ENCODE results near the gene APOL2. TPM values are rescaled to one million over a fixed set of nuclear protein-coding genes. Genes with fewer than 3 reads are reported as not detected.

The APOL2 gene
- total and polyA plus RNA-seq, 10 of the 15 experiments (the other 5 are each of a cell fraction or from before 2014, with no cell fraction given) = 4.4 to 39.9 (median 25.0) TPM

DNA sequence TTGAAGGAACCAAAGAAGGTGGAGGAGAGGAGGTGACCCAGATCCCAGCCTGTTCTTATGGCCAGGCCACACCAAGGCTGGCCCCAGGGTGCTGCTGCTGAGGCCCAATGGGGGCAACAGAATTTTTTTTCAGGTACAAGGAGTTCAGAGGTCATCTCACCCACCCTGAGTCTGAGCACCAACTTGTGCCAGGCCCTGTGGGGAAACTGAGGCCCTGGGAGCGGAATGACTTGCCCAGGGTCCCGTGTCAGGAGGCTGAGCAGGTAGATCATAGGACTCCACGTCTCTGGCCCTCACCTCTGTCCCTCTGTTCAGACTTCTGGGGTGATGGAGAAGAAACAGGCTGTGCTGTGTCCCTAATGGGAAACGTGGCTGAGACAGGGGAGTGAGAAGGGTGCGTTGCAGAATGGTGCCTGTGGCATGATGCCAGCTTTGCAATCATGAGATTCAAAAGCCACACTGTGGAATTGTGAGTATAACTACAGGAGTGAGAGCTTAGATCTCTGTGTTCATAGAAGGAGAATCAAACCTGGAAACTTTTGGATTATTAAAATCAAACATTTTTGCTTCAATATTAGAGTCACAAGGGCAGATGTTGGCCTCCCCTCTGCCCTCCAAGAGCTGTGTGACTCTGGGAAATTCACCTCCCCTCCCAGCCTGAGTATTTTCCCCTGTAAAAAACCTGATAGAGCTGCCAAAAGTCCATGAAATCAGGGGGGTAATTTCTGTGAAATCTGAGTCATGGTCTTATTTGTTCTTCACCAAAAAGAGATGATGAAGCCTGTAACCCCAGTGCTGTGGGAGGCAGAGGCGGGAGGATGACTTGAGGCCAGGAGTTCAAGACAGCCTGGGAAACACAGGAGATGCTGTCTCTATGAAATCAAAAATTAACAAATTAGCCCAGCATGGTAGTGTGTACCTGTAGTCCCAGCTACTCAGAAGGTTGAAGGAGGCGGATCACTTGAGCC lies 14.5 kb upstream of the APOL2 start:
- DNase-seq (ENCODE audit: low read depth, low spot score) = no peak
- Histone ChIP-seq H3K27me3 (replicated peaks in 1 of 2; ENCODE audit: control insufficient read depth in 2 of 2, insufficient read depth in 2 of 2, low read length in 1 of 2) (no peaks in the 10 kb centered on the region), H3K9ac (ENCODE audit: control insufficient read depth, insufficient read depth, low read length) (peak overlapping the region; percentile 79), H3K79me2 (ENCODE audit: control insufficient read depth, insufficient read depth, low read length) (peaks cover 23% of the 10 kb centered on the region), H4K20me1 (ENCODE audit: control insufficient read depth, insufficient read depth) (no peaks in the 10 kb centered on the region), H3K4me1 (ENCODE audit: control insufficient read depth, insufficient read depth, low read length) (peaks cover 46% of the 10 kb centered on the region), H3K9me3 (replicated peaks; ENCODE audit: control insufficient read depth, insufficient read depth, low read length) (no peaks in the 10 kb centered on the region), H3K36me3 (ENCODE audit: control insufficient read depth in 2 of 2, insufficient read depth in 2 of 2, low read length in 1 of 2) (peaks cover 0 to 9% of the 10 kb centered on the region in 2 experiments; a peak in 1 of 4 replicates), H3K4me2 (ENCODE audit: control insufficient read depth, insufficient read depth) (peak overlapping the region; percentile 91), H3K27ac (ENCODE audit: control insufficient read depth, insufficient read depth) (peak overlapping the region; percentile 80), H2AFZ (ENCODE audit: control insufficient read depth, low read depth, low read length) (no peak overlapping the region), H3K4me3 (peak overlapping the region; percentile 91)
- ChIA-PET CTCF (interaction anchor here (0.5 to 13.2 kb wide), 10 partner anchors 10 to 188 kb away, joined by 3 to 153 read pairs (median 4); partner anchors contain the start of gene APOL2), SMC1A (ENCODE audit: uncharacterized antibody, unreplicated experiment) (interaction anchor here (0.6 to 9.8 kb wide), 11 partner anchors 7 to 162 kb away, joined by 3 to 165 read pairs (median 3); partner anchors contain the start of gene APOL2), POLR2A (interaction anchor here (0.9 to 6.5 kb wide), 7 partner anchors 10 to 97 kb away, joined by 3 to 99 read pairs (median 4); partner anchors contain the start of gene APOL2), RAD21 (ENCODE audit: unreplicated experiment) (interaction anchor here (0.8 to 12.0 kb wide), 6 partner anchors 15 to 59 kb away, joined by 3 to 100 read pairs (median 4); partner anchors contain the start of gene APOL2)
- no peak for FAIRE-seq
- intact Hi-C loops (cut with micrococcal nuclease; ENCODE audit: unreplicated experiment) (no loop called here), in situ Hi-C loops (cut with MboI) (no loop called here)
- WGBS (ENCODE audit: insufficient coverage, insufficient replicate concordance, low lambda C conversion rate, missing lambda C conversion rate) = 65% methylated on average over 7 of the region's 7 CpGs
- ATAC-seq = peak; percentile 4; the same call in 1 of the 3 replicates
- TF ChIP-seq ZNF274 (IDR thresholded peaks at IDR 0.05; ENCODE audit: insufficient read depth, insufficient read length) (no peak), EED (IDR thresholded peaks at IDR 0.05; ENCODE audit: low read depth) (no peak), GATAD2B (conservative IDR thresholded peaks at IDR 0.05; ENCODE audit: low read depth) (no peak), NR2C1 (IDR thresholded peaks at IDR 0.05) (peak; percentile 36; the same call in 1 of the 2 replicates), MYB (IDR thresholded peaks at IDR 0.05; ENCODE audit: borderline replicate concordance, low read depth, low read length) (no peak), BCL11A (IDR thresholded peaks at IDR 0.05; ENCODE audit: low read depth, low read length) (no peak), HDAC2 (IDR thresholded peaks at IDR 0.05) (no peak)
- TF ChIP-seq, protein P1, sequence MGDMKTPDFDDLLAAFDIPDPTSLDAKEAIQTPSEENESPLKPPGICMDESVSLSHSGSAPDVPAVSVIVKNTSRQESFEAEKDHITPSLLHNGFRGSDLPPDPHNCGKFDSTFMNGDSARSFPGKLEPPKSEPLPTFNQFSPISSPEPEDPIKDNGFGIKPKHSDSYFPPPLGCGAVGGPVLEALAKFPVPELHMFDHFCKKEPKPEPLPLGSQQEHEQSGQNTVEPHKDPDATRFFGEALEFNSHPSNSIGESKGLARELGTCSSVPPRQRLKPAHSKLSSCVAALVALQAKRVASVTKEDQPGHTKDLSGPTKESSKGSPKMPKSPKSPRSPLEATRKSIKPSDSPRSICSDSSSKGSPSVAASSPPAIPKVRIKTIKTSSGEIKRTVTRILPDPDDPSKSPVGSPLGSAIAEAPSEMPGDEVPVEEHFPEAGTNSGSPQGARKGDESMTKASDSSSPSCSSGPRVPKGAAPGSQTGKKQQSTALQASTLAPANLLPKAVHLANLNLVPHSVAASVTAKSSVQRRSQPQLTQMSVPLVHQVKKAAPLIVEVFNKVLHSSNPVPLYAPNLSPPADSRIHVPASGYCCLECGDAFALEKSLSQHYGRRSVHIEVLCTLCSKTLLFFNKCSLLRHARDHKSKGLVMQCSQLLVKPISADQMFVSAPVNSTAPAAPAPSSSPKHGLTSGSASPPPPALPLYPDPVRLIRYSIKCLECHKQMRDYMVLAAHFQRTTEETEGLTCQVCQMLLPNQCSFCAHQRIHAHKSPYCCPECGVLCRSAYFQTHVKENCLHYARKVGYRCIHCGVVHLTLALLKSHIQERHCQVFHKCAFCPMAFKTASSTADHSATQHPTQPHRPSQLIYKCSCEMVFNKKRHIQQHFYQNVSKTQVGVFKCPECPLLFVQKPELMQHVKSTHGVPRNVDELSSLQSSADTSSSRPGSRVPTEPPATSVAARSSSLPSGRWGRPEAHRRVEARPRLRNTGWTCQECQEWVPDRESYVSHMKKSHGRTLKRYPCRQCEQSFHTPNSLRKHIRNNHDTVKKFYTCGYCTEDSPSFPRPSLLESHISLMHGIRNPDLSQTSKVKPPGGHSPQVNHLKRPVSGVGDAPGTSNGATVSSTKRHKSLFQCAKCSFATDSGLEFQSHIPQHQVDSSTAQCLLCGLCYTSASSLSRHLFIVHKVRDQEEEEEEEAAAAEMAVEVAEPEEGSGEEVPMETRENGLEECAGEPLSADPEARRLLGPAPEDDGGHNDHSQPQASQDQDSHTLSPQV (IDR thresholded peaks at IDR 0.05) = no peak
- BruUV-seq (replicated peaks) = TSS peak; percentile 71
